HepG2 (cell line): Measurements from ENCODE around the gene TUBB. TPM values are rescaled to one million over a fixed set of nuclear protein-coding genes. Genes with fewer than 3 reads are reported as not detected.

ENCODE experiments used
- DDIT3 ChIP-seq: sonication (generic); formaldehyde crosslinking; IDR thresholded peaks from 2 replicates; pipeline ENCODE4 v1.4.0; 2020; ENCODE audit warnings: mild to moderate bottlenecking, missing genetic modification reagents
- ERF ChIP-seq: IDR thresholded peaks from 2 replicates; pipeline ENCODE4 v1.6.1; 2018; ENCODE audit warnings: missing biosample characterization, missing genetic modification reagents
- EZH2 ChIP-seq: conservative IDR thresholded peaks from 2 replicates; pipeline ENCODE4 v1.6.1; 2012; ENCODE audit warnings: mild to moderate bottlenecking, low read depth, low read length, moderate library complexity
- FOXA3 ChIP-seq: IDR thresholded peaks from 2 replicates; pipeline ENCODE4 v1.6.1; 2016; ENCODE audit warnings: missing genetic modification reagents, missing compliant biosample characterization
- KMT2B ChIP-seq: IDR thresholded peaks from 2 replicates; pipeline ENCODE4 v1.6.1; 2016; ENCODE audit warnings: missing genetic modification reagents, missing compliant biosample characterization
- NFAT5 ChIP-seq: sonication (generic); formaldehyde crosslinking; IDR thresholded peaks from 2 replicates; pipeline ENCODE4 v1.4.0; 2020; ENCODE audit warnings: missing genetic modification reagents
- NR2F1 ChIP-seq, 2 experiments: fragments of 450-650 bp in 1 of 2; formaldehyde crosslinking in 1 of 2; IDR thresholded peaks; 2 replicates each; pipeline versions ENCODE4 v1.5.0 to v1.6.1; 2016 to 2020; ENCODE audit warnings: mild to moderate bottlenecking in 1 of 2, missing compliant biosample characterization in 1 of 2, missing genetic modification reagents in 1 of 2, moderate library complexity in 1 of 2
- RAD21 ChIP-seq: fragments of 450-650 bp; formaldehyde crosslinking; IDR thresholded peaks from 2 replicates; pipeline ENCODE4 v1.5.0; 2020; ENCODE audit warnings: mild to moderate bottlenecking
- RARA ChIP-seq: IDR thresholded peaks from 2 replicates; pipeline ENCODE4 v1.6.1; 2016; ENCODE audit warnings: missing genetic modification reagents, missing compliant biosample characterization
- RERE ChIP-seq: IDR thresholded peaks from 2 replicates; pipeline ENCODE4 v1.6.1; 2016; ENCODE audit warnings: low read depth, missing genetic modification reagents, missing compliant biosample characterization
- SYNCRIP ChIP-seq: fragments of 200-400 bp; formaldehyde crosslinking; IDR thresholded peaks from 2 replicates; pipeline ENCODE4 v1.6.1; 2018; ENCODE audit warnings: mild to moderate bottlenecking, low read depth, low read length; ENCODE audit not compliant: insufficient read depth
- TFDP2 ChIP-seq: sonication (generic); formaldehyde crosslinking; IDR thresholded peaks from 2 replicates; pipeline ENCODE4 v1.4.0; 2020; ENCODE audit warnings: missing genetic modification reagents
- ZBTB44 ChIP-seq: sonication (generic); formaldehyde crosslinking; IDR thresholded peaks from 2 replicates; pipeline ENCODE4 v1.4.0; 2020; ENCODE audit warnings: missing genetic modification reagents
- ZFP36 ChIP-seq: fragments of 150-350 bp; IDR thresholded peaks from 2 replicates; pipeline ENCODE4 v1.6.1; 2018; ENCODE audit warnings: borderline replicate concordance, low read length, low read depth; ENCODE audit not compliant: partially characterized antibody
- ZNF12 ChIP-seq: sonication (generic); formaldehyde crosslinking; IDR thresholded peaks from 2 replicates; pipeline ENCODE4 v1.5.0; 2020; ENCODE audit warnings: missing genetic modification reagents
- polyA plus RNA-seq, 8 experiments: library from polyadenylated mRNA; depleted of rRNA in 3 of 8; stranded (reverse) in 7 of 8; unstranded in 1 of 8; fragments of >200 nt; fragmentation: Illumina TruSeq in 4 of 8; extraction: Trizol in 4 of 8; gene quantifications; 2 replicates each; pipeline versions ENCODE4 v1.2.1 to v1.2.3, GENCODE V29; 2011 to 2016; ENCODE audit warnings: low read depth in 4 of 8, missing spikeins in 1 of 8, mixed read lengths in 1 of 8; ENCODE audit not compliant: insufficient read depth in 1 of 8
- total RNA-seq, 5 experiments: library from RNA; depleted of rRNA; stranded (reverse); fragments of >200 nt; fragmentation: Illumina TruSeq; extraction: Trizol; gene quantifications; 2 replicates each; pipeline ENCODE4 v1.2.3, GENCODE V29; 2016; ENCODE audit warnings: low read depth in 1 of 5

The TUBB gene
- total and polyA plus RNA-seq, 2 of the 13 experiments (the other 11 are each of a cell fraction or from before 2014, with no cell fraction given): 911 to 1,163 TPM

GRCh38 chr6:30744054-30744805 is 24.1 kb downstream of the TUBB start, which contains the start of gene IER3 (continued):
- TF ChIP-seq RERE: no peak; the same call in 1 of the 2 replicates
- peak in 1 of 2 experiments; percentile 85; a peak in 2 of 4 replicates for TF ChIP-seq NR2F1 (CRISPR knock-in tag; IDR thresholded peaks at IDR 0.05)
- TF ChIP-seq FOXA3: peak; percentile 59
- TF ChIP-seq KMT2B (CRISPR knock-in tag): peak; percentile 63
- no peak for TF ChIP-seq SYNCRIP
- TF ChIP-seq ZBTB44 (CRISPR knock-in tag): no peak; the same call in 1 of the 2 replicates
- peak; percentile 90; the same call in 1 of the 2 replicates for TF ChIP-seq DDIT3 (CRISPR knock-in tag)
- TF ChIP-seq RARA: peak; percentile 83
- peak; percentile 97 for TF ChIP-seq ERF (CRISPR knock-in tag)
- TF ChIP-seq EZH2: no peak
- no peak for TF ChIP-seq ZFP36
- TF ChIP-seq NFAT5: no peak; the same call in 1 of the 2 replicates
- peak; percentile 83 for TF ChIP-seq ZNF12
- TF ChIP-seq RAD21 (CRISPR knock-in tag): peak; percentile 92
- peak; percentile 67 for TF ChIP-seq TFDP2 (CRISPR knock-in tag)
